Measurements from ENCODE around the gene OR1S2. TPM values are rescaled to one million over a fixed set of nuclear protein-coding genes. Genes with fewer than 3 reads are reported as not detected.

Gene OR1S2
- total RNA-seq, 2 experiments from 2014 or later: not detected

DNA sequence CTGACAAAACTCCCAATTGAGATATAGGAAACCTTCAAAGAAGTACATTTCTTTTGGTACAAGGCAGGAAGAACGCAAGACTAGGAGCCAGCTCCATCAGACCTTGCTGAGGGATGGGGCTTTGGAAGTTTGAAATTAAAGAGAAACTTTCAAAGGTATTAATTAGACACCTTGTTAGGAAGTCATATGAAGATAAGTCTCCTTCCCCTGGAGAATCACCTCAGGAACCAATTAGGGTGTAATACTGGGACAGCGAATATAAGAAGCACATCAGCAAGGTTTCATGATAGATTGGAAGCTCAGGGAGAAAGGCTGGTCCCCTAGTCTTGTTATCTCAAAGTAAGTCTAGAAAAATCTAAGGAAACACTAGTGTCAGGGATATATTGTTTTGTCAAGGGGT is 15.2 kb downstream of the OR1S2 start, which contains the start of gene OR9Q2:
TSS of gene OR9Q2 (plus strand) at position 301 of the 400 bp plus-strand sequence. CDS start 1,421 bp downstream, outside the sequence.
- no peak for TF ChIP-seq CTCF (IDR thresholded peaks at IDR 0.05)
- H3K4me3 Mint-ChIP-seq: no peak within 1 kb of the TSS
- H3K27me3 ChIP-seq (ENCODE audit: control insufficient read depth in 1 of 2, insufficient read depth in 2 of 2, low read length in 2 of 2): peaks cover 0 to 4% of the 10 kb centered on the region in 2 experiments
- no peak for ATAC-seq (ENCODE audit: poor library complexity)
- no peaks in the 10 kb centered on the region for H3K9me3 ChIP-seq (ENCODE audit: control insufficient read depth in 1 of 2, insufficient read depth in 1 of 2, low read length in 2 of 2)
- no peaks in the 10 kb centered on the region for H3K4me1 Mint-ChIP-seq (ENCODE audit: low read depth)
- no peaks in the 10 kb centered on the region for H3K9me3 Mint-ChIP-seq
- H3K36me3 ChIP-seq (ENCODE audit: insufficient read depth, low read length): no peaks in the 10 kb centered on the region
- H3K4me1 ChIP-seq (ENCODE audit: insufficient read depth, low read length): no peaks in the 10 kb centered on the region
- no peak within 1 kb of the TSS for H3K4me3 ChIP-seq (ENCODE audit: low read length)
- H3K27ac Mint-ChIP-seq: no peak within 1 kb of the TSS
- no peaks in the 10 kb centered on the region for H3K27me3 Mint-ChIP-seq
- DNase-seq: no peak
- CTCF ChIA-PET: no interaction called here
- no peaks in the 10 kb centered on the region for H3K36me3 Mint-ChIP-seq (ENCODE audit: low read depth)
- no peak within 1 kb of the TSS for H3K27ac ChIP-seq (ENCODE audit: low read depth in 1 of 2, low read length in 2 of 2)
- intact Hi-C loops (cut with DNase I, micrococcal nuclease): no loop called here
- POLR2A ChIA-PET: no interaction called here

DNA sequence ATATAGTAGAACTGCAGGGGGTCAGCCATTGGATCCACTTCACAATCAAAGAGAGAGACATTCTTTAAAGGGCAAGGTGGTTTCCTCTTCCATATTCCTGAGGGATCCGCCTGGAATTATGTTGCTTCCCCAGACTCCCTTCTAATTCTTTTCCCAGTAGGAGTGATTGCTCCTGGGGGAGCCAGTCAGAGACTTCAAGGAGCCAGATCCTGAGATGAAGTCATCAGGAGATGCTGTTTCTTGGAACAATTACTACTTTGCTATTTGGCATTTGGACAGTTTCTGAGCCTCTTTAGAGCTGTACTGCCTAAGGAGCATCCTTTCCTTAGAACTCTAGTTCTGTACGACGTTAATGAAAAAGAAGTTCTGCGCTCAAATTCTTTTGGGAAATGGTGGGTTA is 17.0 kb downstream of the OR1S2 start:
- ChIA-PET POLR2A (no interaction called here), CTCF (no interaction called here)
- Mint-ChIP-seq H3K27ac (no peak overlapping the region), H3K4me3 (no peak overlapping the region), H3K27me3 (no peaks in the 10 kb centered on the region), H3K9me3 (no peaks in the 10 kb centered on the region), H3K36me3 (ENCODE audit: low read depth) (no peaks in the 10 kb centered on the region), H3K4me1 (ENCODE audit: low read depth) (no peaks in the 10 kb centered on the region)
- no peaks in the 10 kb centered on the region for H3K4me1 ChIP-seq (ENCODE audit: insufficient read depth, low read length)
- H3K36me3 ChIP-seq (ENCODE audit: insufficient read depth, low read length): no peaks in the 10 kb centered on the region
- H3K27ac ChIP-seq (ENCODE audit: low read depth in 1 of 2, low read length in 2 of 2): no peak overlapping the region
- H3K9me3 ChIP-seq (ENCODE audit: control insufficient read depth in 1 of 2, insufficient read depth in 1 of 2, low read length in 2 of 2): no peaks in the 10 kb centered on the region
- ATAC-seq (ENCODE audit: poor library complexity) (no peak), DNase-seq (no peak)
- no peak overlapping the region for H3K4me3 ChIP-seq (ENCODE audit: low read length)
- intact Hi-C loops (cut with DNase I, micrococcal nuclease): no loop called here
- no peaks in the 10 kb centered on the region for H3K27me3 ChIP-seq (ENCODE audit: control insufficient read depth in 1 of 2, insufficient read depth in 2 of 2, low read length in 2 of 2)
- no peak for TF ChIP-seq CTCF (IDR thresholded peaks at IDR 0.05)

DNA sequence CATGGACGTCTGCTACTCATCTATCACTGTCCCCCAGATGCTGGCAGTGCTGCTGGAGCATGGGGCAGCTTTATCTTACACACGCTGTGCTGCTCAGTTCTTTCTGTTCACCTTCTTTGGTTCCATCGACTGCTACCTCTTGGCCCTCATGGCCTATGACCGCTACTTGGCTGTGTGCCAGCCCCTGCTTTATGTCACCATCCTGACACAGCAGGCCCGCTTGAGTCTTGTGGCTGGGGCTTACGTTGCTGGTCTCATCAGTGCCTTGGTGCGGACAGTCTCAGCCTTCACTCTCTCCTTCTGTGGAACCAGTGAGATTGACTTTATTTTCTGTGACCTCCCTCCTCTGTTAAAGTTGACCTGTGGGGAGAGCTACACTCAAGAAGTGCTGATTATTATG is 24.3 kb downstream of the OR1S2 start:
- DNase-seq (no peak), ATAC-seq (ENCODE audit: poor library complexity) (no peak)
- Histone ChIP-seq H3K4me1 (ENCODE audit: insufficient read depth, low read length) (no peaks in the 10 kb centered on the region), H3K27ac (ENCODE audit: low read depth in 1 of 2, low read length in 2 of 2) (no peak overlapping the region), H3K27me3 (ENCODE audit: control insufficient read depth in 1 of 2, insufficient read depth in 2 of 2, low read length in 2 of 2) (peaks cover 3 to 13% of the 10 kb centered on the region in 2 experiments), H3K36me3 (ENCODE audit: insufficient read depth, low read length) (no peaks in the 10 kb centered on the region), H3K9me3 (ENCODE audit: control insufficient read depth in 1 of 2, insufficient read depth in 1 of 2, low read length in 2 of 2) (no peaks in the 10 kb centered on the region), H3K4me3 (ENCODE audit: low read length) (no peak overlapping the region)
- CTCF ChIA-PET: no interaction called here
- Mint-ChIP-seq H3K27me3 (peaks cover 37% of the 10 kb centered on the region), H3K4me1 (ENCODE audit: low read depth) (no peaks in the 10 kb centered on the region), H3K36me3 (ENCODE audit: low read depth) (no peaks in the 10 kb centered on the region), H3K27ac (no peak overlapping the region), H3K9me3 (no peaks in the 10 kb centered on the region), H3K4me3 (no peak overlapping the region)
- POLR2A ChIA-PET: no interaction called here
- TF ChIP-seq CTCF (IDR thresholded peaks at IDR 0.05): no peak
- intact Hi-C loops (cut with DNase I, micrococcal nuclease): no loop called here

Measured in CD4-positive, alpha-beta T cell (primary cell).